IMR-90 (cell line): ENCODE measurements around the gene BCAP31. TPM values are rescaled to one million over a fixed set of nuclear protein-coding genes. Genes with fewer than 3 reads are reported as not detected.

Experiments used
- ATAC-seq: fragments of 200-7000 bp; cut with Tn5 transposase; 2 replicates; pipeline ENCODE4 v1.9.1; 2020; ENCODE audit warnings: low read depth, mild to moderate bottlenecking, moderate library complexity
- BruUV-seq: library from RNA; stranded (reverse); fragments of 400-500 nt; replicated peaks from 2 replicates; lab custom pipeline; 2021; lab: Mats Ljungman, UMichigan
- CTCF ChIA-PET: fragments of 300-600 bp; formaldehyde crosslinking; extraction: SDS; loops from one replicate; lab custom pipeline; 2021; ENCODE audit warnings: antibody characterized with exemption; lab: Yijun Ruan, JAX
- POLR2A ChIA-PET: fragments of 300-600 bp; sonication (Branson Sonifier 250); formaldehyde crosslinking; loops from one replicate; lab custom pipeline; 2022; ENCODE audit warnings: antibody characterized with exemption; ENCODE audit not compliant: unreplicated experiment; lab: Charles Lee
- DNase-seq: peaks from one replicate; pipeline ENCODE4 v3.0.0; 2013
- H2AFZ ChIP-seq: replicated peaks from 2 replicates; pipeline ENCODE3; 2013; ENCODE audit warnings: low read length, mild to moderate bottlenecking; ENCODE audit not compliant: poor library complexity
- H2AK5ac ChIP-seq: 2 replicates; pipeline ENCODE4 v1.6.1; 2013; ENCODE audit warnings: low read depth, low read length, inconsistent platforms
- H2AK9ac ChIP-seq: replicated peaks from 2 replicates; pipeline ENCODE3; 2013; ENCODE audit warnings: mild to moderate bottlenecking, low read depth, low read length, moderate library complexity; ENCODE audit not compliant: poor library complexity
- H2BK120ac ChIP-seq: 2 replicates; pipeline ENCODE4 v1.6.1; 2013; ENCODE audit warnings: low read depth, low read length, inconsistent platforms
- H2BK15ac ChIP-seq: 3 replicates; pipeline ENCODE4 v1.6.1; 2013; ENCODE audit warnings: low read depth, low read length, inconsistent platforms
- H2BK20ac ChIP-seq: 2 replicates; pipeline ENCODE4 v1.6.1; 2013; ENCODE audit warnings: low read depth, mild to moderate bottlenecking, inconsistent platforms, low read length, moderate library complexity
- H2BK5ac ChIP-seq: 2 replicates; pipeline ENCODE4 v1.6.1; 2013; ENCODE audit warnings: mild to moderate bottlenecking, low read depth, low read length, inconsistent platforms; ENCODE audit not compliant: poor library complexity, severe bottlenecking
- H3K14ac ChIP-seq: replicated peaks from 2 replicates; pipeline ENCODE4 v1.6.1; 2013; ENCODE audit warnings: low read depth, low read length, inconsistent platforms
- H3K18ac ChIP-seq: 2 replicates; pipeline ENCODE4 v1.6.1; 2013; ENCODE audit warnings: low read depth, low read length, control low read depth
- H3K23ac ChIP-seq: 2 replicates; pipeline ENCODE4 v1.6.1; 2013; ENCODE audit warnings: low read depth, low read length, inconsistent platforms
- H3K27ac ChIP-seq: 2 replicates; pipeline ENCODE4 v1.5.1; 2013; ENCODE audit warnings: mild to moderate bottlenecking, control low read depth, low read length; ENCODE audit not compliant: insufficient read depth
- H3K27me3 ChIP-seq: 2 replicates; pipeline ENCODE4 v1.6.1; 2013; ENCODE audit warnings: low read length; ENCODE audit not compliant: control insufficient read depth, insufficient read depth
- H3K36me3 ChIP-seq: 2 replicates; pipeline ENCODE4 v1.6.1; 2013; ENCODE audit warnings: low read length, mixed read lengths; ENCODE audit not compliant: control insufficient read depth, insufficient read depth
- H3K4ac ChIP-seq: 2 replicates; pipeline ENCODE4 v1.6.1; 2013; ENCODE audit warnings: low read depth, low read length, inconsistent platforms
- H3K4me1 ChIP-seq: 2 replicates; pipeline ENCODE4 v1.6.1; 2013; ENCODE audit warnings: low read length, mixed read lengths; ENCODE audit not compliant: control insufficient read depth, insufficient read depth
- H3K4me2 ChIP-seq: 2 replicates; pipeline ENCODE4 v1.6.1; 2013; ENCODE audit warnings: low read depth, mild to moderate bottlenecking, control low read depth, low read length, moderate library complexity
- H3K4me3 ChIP-seq: 2 replicates; pipeline ENCODE4 v1.5.1; 2013; ENCODE audit warnings: low read depth, mild to moderate bottlenecking, control low read depth, low read length, moderate library complexity; ENCODE audit not compliant: insufficient read depth
- H3K56ac ChIP-seq: 2 replicates; pipeline ENCODE4 v1.6.1; 2013; ENCODE audit warnings: low read length, inconsistent platforms; ENCODE audit not compliant: insufficient read depth; ENCODE audit errors: extremely low read depth
- H3K79me1 ChIP-seq, 2 experiments: 2 replicates each; pipeline ENCODE4 v1.6.1; 2013; ENCODE audit warnings: low read length in 2 of 2, inconsistent platforms in 1 of 2, low read depth in 1 of 2
- H3K9ac ChIP-seq: 2 replicates; pipeline ENCODE4 v1.6.1; 2013; ENCODE audit warnings: low read depth, low read length, control low read depth
- H3K9me1 ChIP-seq: 2 replicates; pipeline ENCODE4 v1.6.1; 2013; ENCODE audit warnings: low read length, inconsistent platforms; ENCODE audit not compliant: insufficient read depth
- H3K9me3 ChIP-seq: 2 replicates; pipeline ENCODE4 v1.6.1; 2013; ENCODE audit warnings: low read length; ENCODE audit not compliant: control insufficient read depth, insufficient read depth
- H4K20me1 ChIP-seq: 2 replicates; pipeline ENCODE4 v1.6.1; 2013; ENCODE audit warnings: low read length, inconsistent platforms; ENCODE audit not compliant: insufficient read depth
- H4K5ac ChIP-seq: 2 replicates; pipeline ENCODE4 v1.6.1; 2013; ENCODE audit warnings: mild to moderate bottlenecking, low read depth, low read length, control low read depth
- H4K8ac ChIP-seq, 2 experiments: 2 replicates each; pipeline ENCODE4 v1.6.1; 2013; ENCODE audit warnings: low read depth in 2 of 2, low read length in 2 of 2, control low read depth in 1 of 2, inconsistent platforms in 1 of 2
- H4K91ac ChIP-seq: 2 replicates; pipeline ENCODE4 v1.6.1; 2013; ENCODE audit warnings: low read depth, low read length, inconsistent platforms; ENCODE audit not compliant: insufficient read depth
- BHLHE40 ChIP-seq: fragments of 150-350 bp; IDR thresholded peaks from 2 replicates; pipeline ENCODE4 v1.6.1; 2016; ENCODE audit warnings: mild to moderate bottlenecking, low read depth, low read length
- CEBPB ChIP-seq: IDR thresholded peaks from 2 replicates; pipeline ENCODE4 v1.6.1; 2012; ENCODE audit warnings: low read depth, low read length, improper control_type of control experiment
- CHD1 ChIP-seq: IDR thresholded peaks from 2 replicates; pipeline ENCODE4 v1.6.1; 2012; ENCODE audit warnings: low read depth, low read length, improper control_type of control experiment
- FOS ChIP-seq: fragments of 150-350 bp; IDR thresholded peaks from 2 replicates; pipeline ENCODE4 v1.6.1; 2016; ENCODE audit warnings: low read depth, low read length
- MAFK ChIP-seq: IDR thresholded peaks from 2 replicates; pipeline ENCODE4 v1.6.1; 2012; ENCODE audit warnings: low read depth, low read length, improper control_type of control experiment
- MAZ ChIP-seq: IDR thresholded peaks from 2 replicates; pipeline ENCODE4 v1.6.1; 2012; ENCODE audit warnings: low read depth, mild to moderate bottlenecking, low read length, improper control_type of control experiment, moderate library complexity, borderline replicate concordance
- MXI1 ChIP-seq: IDR thresholded peaks from 2 replicates; pipeline ENCODE4 v1.6.1; 2012; ENCODE audit warnings: low read depth, mild to moderate bottlenecking, low read length, moderate library complexity, borderline replicate concordance
- POLR2A ChIP-seq: IDR thresholded peaks from 2 replicates; pipeline ENCODE4 v1.6.1; 2012; ENCODE audit warnings: mild to moderate bottlenecking, low read depth, low read length
- RAD21 ChIP-seq: IDR thresholded peaks from 2 replicates; pipeline ENCODE4 v1.6.1; 2012; ENCODE audit warnings: low read length, improper control_type of control experiment
- RCOR1 ChIP-seq: IDR thresholded peaks from 2 replicates; pipeline ENCODE4 v1.6.1; 2012; ENCODE audit warnings: mild to moderate bottlenecking, low read length, improper control_type of control experiment; ENCODE audit not compliant: insufficient replicate concordance
- RFX5 ChIP-seq: IDR thresholded peaks from 2 replicates; pipeline ENCODE4 v1.8.0; 2012; ENCODE audit warnings: low read depth, mild to moderate bottlenecking, low read length, moderate library complexity
- SMC3 ChIP-seq: fragments of 150-350 bp; IDR thresholded peaks from 2 replicates; pipeline ENCODE4 v1.6.1; 2016; ENCODE audit warnings: low read depth, mild to moderate bottlenecking, antibody characterized with exemption, low read length, moderate library complexity
- USF2 ChIP-seq: fragments of 150-350 bp; IDR thresholded peaks from 2 replicates; pipeline ENCODE4 v1.6.1; 2017; ENCODE audit warnings: mild to moderate bottlenecking, antibody characterized with exemption, low read length, low read depth
- WGBS, 2 experiments: methylation state at CpG; one replicate each; pipeline versions ENCODE4 v1.1.5 to v1.1.7; 2013; ENCODE audit warnings: missing lambda C conversion rate in 2 of 2; ENCODE audit not compliant: insufficient read length in 1 of 2; ENCODE audit errors: extremely low coverage in 2 of 2; 5-methylcytosine and 5-hydroxymethylcytosine counted together
- dilution Hi-C: fragments of 300-500 bp; cut with HindIII; formaldehyde crosslinking; loops from one replicate; pipeline ENCODE4 v1.14.3; 2018; ENCODE audit warnings: low sequenced_read_pairs; ENCODE audit not compliant: unreplicated experiment
- in situ Hi-C: fragments of 300-500 bp; cut with MboI; formaldehyde crosslinking; loops from 3 replicates; pipeline ENCODE4 v1.14.3; 2019; ENCODE audit warnings: low sequenced_read_pairs, inconsistent platforms, mixed read lengths
- intact Hi-C: fragments of 100-400 bp; cut with micrococcal nuclease; formaldehyde crosslinking; loops from 2 replicates; pipeline ENCODE4 v1.10.0; 2022
- polyA plus RNA-seq, 3 experiments: library from polyadenylated mRNA; depleted of rRNA; stranded (reverse); fragments of >200 nt; gene quantifications; 2 replicates each; pipeline ENCODE4 v1.2.3, GENCODE V29; 2012; ENCODE audit warnings: low replicate concordance in 1 of 3
- total RNA-seq: library from RNA; depleted of rRNA; stranded (reverse); fragments of >200 nt; gene quantifications from 2 replicates; pipeline ENCODE4 v1.2.3, GENCODE V29; 2012

BCAP31 gene
- total and polyA plus RNA-seq, 2 of the 4 experiments (the other 2 are of a cell fraction): 125 to 244 TPM

- intact Hi-C loops: no loop called here
- WGBS, 2 experiments: 88% methylated on average over 4 of the region's 14 CpGs; no CpG with 5 or more reads in 1 of the 2 experiments
- CTCF ChIA-PET: interaction anchor here (0.9 kb wide), 1 partner anchor 183 kb away, joined by 3 read pairs; no protein-coding TSS in a partner anchor
Measured at GRCh38 chrX:153762626-153763173, 38.5 kb upstream of the BCAP31 start.

More at GRCh38 chrX:153762626-153763173, 38.5 kb upstream of the BCAP31 start:
- H3K27ac ChIP-seq: no peak overlapping the region
- BruUV-seq: no TSS peak
- dilution Hi-C loops (no loop called here), in situ Hi-C loops (loop anchor here (10.0 kb wide), 1 partner anchor 202 kb away; no protein-coding TSS in a partner anchor)
- POLR2A ChIA-PET: no interaction called here
- H2BK15ac ChIP-seq: no peak overlapping the region
- no peak overlapping the region for H3K9ac ChIP-seq
- no peak for DNase-seq
- no peak overlapping the region for H2AFZ ChIP-seq
- H3K4me3 ChIP-seq: no peak overlapping the region
- H3K79me1 ChIP-seq: peaks cover 0 to 17% of the 10 kb centered on the region in 2 experiments; a peak in 2 of 4 replicates
- peaks cover 17% of the 10 kb centered on the region for H3K4me1 ChIP-seq
- no peak overlapping the region for H2BK20ac ChIP-seq
- no peak overlapping the region for H3K23ac ChIP-seq
- H2BK5ac ChIP-seq: no peak overlapping the region
- no peaks in the 10 kb centered on the region; the same call in 1 of the 2 replicates for H3K9me3 ChIP-seq
- no peaks in the 10 kb centered on the region for H3K27me3 ChIP-seq
- TF ChIP-seq CHD1: no peak
- no peak for TF ChIP-seq MXI1
- no peak for TF ChIP-seq SMC3
- TF ChIP-seq RFX5: no peak
- no peak for TF ChIP-seq BHLHE40
- TF ChIP-seq FOS: no peak
- TF ChIP-seq RAD21: no peak
- TF ChIP-seq POLR2A: no peak
- TF ChIP-seq CEBPB: no peak
- no peak for TF ChIP-seq MAFK
- no peak for TF ChIP-seq RCOR1
- no peak for TF ChIP-seq MAZ
- no peak for TF ChIP-seq USF2
- H3K18ac ChIP-seq: no peak overlapping the region
- H3K36me3 ChIP-seq: no peaks in the 10 kb centered on the region
- no peak overlapping the region for H3K14ac ChIP-seq
- no peak overlapping the region for H3K56ac ChIP-seq
- H2AK5ac ChIP-seq: no peak overlapping the region
- no peaks in the 10 kb centered on the region for H3K9me1 ChIP-seq
- no peak overlapping the region for H2BK120ac ChIP-seq
- no peak overlapping the region for H4K91ac ChIP-seq
- no peak for ATAC-seq
- H3K4me2 ChIP-seq: no peak overlapping the region
- H3K4ac ChIP-seq: no peak overlapping the region
- H2AK9ac ChIP-seq: no peak overlapping the region
- no peak overlapping the region for H4K8ac ChIP-seq
- no peak overlapping the region for H4K5ac ChIP-seq
- no peaks in the 10 kb centered on the region; the same call in 1 of the 2 replicates for H4K20me1 ChIP-seq
